KOPT-K1 (cell line): ENCODE results near the gene LMF1.
"Not testable (repeated sequence)": the region's sequence is repeated elsewhere in the genome, so short reads cannot be mapped to it uniquely, and the experiment has no call there.

Experiments
- H3K27ac ChIP-seq: fragments of 200-600 bp; sonication (generic); 2 replicates; pipeline ENCODE4 v1.5.1; 2016; ENCODE audit warnings: antibody characterized with exemption, mild to moderate bottlenecking, low read depth, low read length; ENCODE audit not compliant: poor library complexity, severe bottlenecking
- H3K36me3 ChIP-seq: fragments of 200-600 bp; sonication (generic); 2 replicates; pipeline ENCODE4 v1.5.1; 2017; ENCODE audit warnings: antibody characterized with exemption, mild to moderate bottlenecking, low read length, moderate library complexity; ENCODE audit not compliant: insufficient read depth
- H3K9me3 ChIP-seq: fragments of 200-600 bp; sonication (generic); 2 replicates; pipeline ENCODE4 v1.5.1; 2017; ENCODE audit warnings: antibody characterized with exemption, low read length, mild to moderate bottlenecking; ENCODE audit not compliant: insufficient read depth, poor library complexity, severe bottlenecking

LMF1 gene

GRCh38 chr16:847151-847550, 123.6 kb downstream of the LMF1 start:
- peaks cover 52% of the 10 kb centered on the region for H3K9me3 ChIP-seq
- no peaks in the 10 kb centered on the region for H3K36me3 ChIP-seq
- H3K27ac ChIP-seq = no peak overlapping the region

- peaks cover 34% of the 10 kb centered on the region for H3K9me3 ChIP-seq
- H3K27ac ChIP-seq = no peak overlapping the region
- H3K36me3 ChIP-seq = no peaks in the 10 kb centered on the region
Measured at GRCh38 chr16:845351-845745, 125.4 kb downstream of the LMF1 start.

- H3K27ac ChIP-seq = no peak overlapping the region
- no peaks in the 10 kb centered on the region for H3K36me3 ChIP-seq
- peaks cover 29% of the 10 kb centered on the region for H3K9me3 ChIP-seq
Measured at GRCh38 chr16:844638-845350, 126.0 kb downstream of the LMF1 start.

- Histone ChIP-seq H3K27ac (no peak overlapping the region), H3K9me3 (peaks cover 19% of the 10 kb centered on the region), H3K36me3 (no peaks in the 10 kb centered on the region)
Measured at GRCh38 chr16:843771-844170, 127.0 kb downstream of the LMF1 start.

GRCh38 chr16:842711-843560, 127.8 kb downstream of the LMF1 start:
- H3K27ac ChIP-seq = no peak overlapping the region
- peaks cover 11% of the 10 kb centered on the region for H3K9me3 ChIP-seq

GRCh38 chr16:842061-842476, 128.7 kb downstream of the LMF1 start:
- Histone ChIP-seq H3K36me3 (no peaks in the 10 kb centered on the region), H3K9me3 (peaks cover 8% of the 10 kb centered on the region), H3K27ac (no peak overlapping the region)

More at GRCh38 chr16:842711-843560, 127.8 kb downstream of the LMF1 start:
- no peaks in the 10 kb centered on the region for H3K36me3 ChIP-seq

GRCh38 chr16:841455-842060, 129.2 kb downstream of the LMF1 start:
- Histone ChIP-seq H3K27ac (no peak overlapping the region), H3K36me3 (no peaks in the 10 kb centered on the region), H3K9me3 (peaks cover 11% of the 10 kb centered on the region)

- H3K36me3 ChIP-seq = no peaks in the 10 kb centered on the region
- H3K9me3 ChIP-seq = peaks cover 18% of the 10 kb centered on the region
- H3K27ac ChIP-seq = no peak overlapping the region
Measured at GRCh38 chr16:840561-841454, 130.0 kb downstream of the LMF1 start.

GRCh38 chr16:839643-840408, 131.0 kb downstream of the LMF1 start:
- Histone ChIP-seq H3K27ac (no peak overlapping the region), H3K36me3 (no peaks in the 10 kb centered on the region), H3K9me3 (peaks cover 28% of the 10 kb centered on the region)

GRCh38 chr16:838741-839140, 132.0 kb downstream of the LMF1 start:
- Histone ChIP-seq H3K9me3 (peaks cover 28% of the 10 kb centered on the region), H3K36me3 (no peaks in the 10 kb centered on the region), H3K27ac (no peak overlapping the region)

GRCh38 chr16:836822-837221, 134.0 kb downstream of the LMF1 start:
- H3K27ac ChIP-seq, H3K36me3 ChIP-seq: not testable (repeated sequence)
- peaks cover 28% of the 10 kb centered on the region for H3K9me3 ChIP-seq

GRCh38 chr16:836221-836620, 134.6 kb downstream of the LMF1 start:
- Histone ChIP-seq H3K36me3 (no peaks in the 10 kb centered on the region), H3K27ac (no peak overlapping the region), H3K9me3 (peaks cover 28% of the 10 kb centered on the region)

- Histone ChIP-seq H3K27ac (no peak overlapping the region), H3K36me3 (no peaks in the 10 kb centered on the region), H3K9me3 (peaks cover 28% of the 10 kb centered on the region)
Measured at GRCh38 chr16:835373-835772, 135.4 kb downstream of the LMF1 start.

- H3K9me3 ChIP-seq = peaks cover 28% of the 10 kb centered on the region
- no peak overlapping the region for H3K27ac ChIP-seq
- no peaks in the 10 kb centered on the region for H3K36me3 ChIP-seq
Measured at GRCh38 chr16:833411-833810, 137.4 kb downstream of the LMF1 start.
